ENCODE results near the gene RGMA. TPM values are rescaled to one million over a fixed set of nuclear protein-coding genes. Genes with fewer than 3 reads are reported as not detected.

Gene RGMA
- total and polyA plus RNA-seq, 2 experiments from 2014 or later: 34.2 to 36.5 TPM

DNA sequence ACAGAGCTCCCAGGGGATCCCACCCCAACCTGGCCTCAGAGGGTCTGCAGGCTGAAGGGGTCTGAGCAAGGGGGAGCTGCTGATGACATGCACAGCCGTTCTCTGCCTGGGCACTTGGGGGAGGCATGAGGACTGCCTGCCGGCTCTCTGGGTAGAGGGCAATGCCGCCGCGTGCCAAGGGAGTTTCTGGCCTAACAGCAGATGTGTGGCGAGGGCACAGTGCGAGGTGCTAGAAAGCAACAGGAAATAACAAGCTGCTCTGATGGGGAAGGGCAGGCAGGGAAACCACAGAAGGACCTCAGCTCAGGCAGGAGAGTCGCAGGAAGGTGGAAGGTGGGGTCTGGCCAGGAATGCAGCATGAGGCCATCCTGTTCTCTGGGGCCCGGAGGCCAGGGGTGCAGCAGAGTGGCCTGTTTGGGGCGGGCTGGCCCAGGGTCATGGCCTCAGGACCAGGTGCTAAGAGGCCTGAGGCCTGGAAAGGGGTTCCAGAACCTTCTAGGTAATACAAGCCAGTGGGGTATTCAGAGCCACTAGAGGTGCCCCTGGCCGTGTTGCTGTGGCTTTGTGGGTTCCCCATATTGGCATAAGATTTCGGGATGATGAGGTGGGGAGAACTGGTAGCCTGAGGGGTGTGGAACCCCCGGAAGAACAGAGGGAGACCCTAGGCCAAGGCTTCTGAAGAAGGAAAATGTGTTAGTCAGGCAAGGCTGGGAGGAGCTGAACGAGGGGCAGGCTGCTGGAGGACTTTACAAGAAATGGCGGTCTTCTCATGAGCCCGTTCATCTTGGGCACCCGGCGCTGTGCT, 41.2 kb downstream of the RGMA start:
- peaks cover 84% of the 10 kb centered on the region for H3K36me3 Mint-ChIP-seq (ENCODE audit: low read depth)

GRCh38 chr15:93046721-93047120, 42.3 kb downstream of the RGMA start:
- no peaks in the 10 kb centered on the region for H3F3A ChIP-seq (replicated peaks; ENCODE audit: low read depth)
- TF ChIP-seq POLR2AphosphoS5 (IDR thresholded peaks at IDR 0.05; ENCODE audit: low read depth) (no peak), STAT1 (IDR thresholded peaks at IDR 0.05; ENCODE audit: unreplicated experiment) (no peak), ZNF462 (CRISPR knock-in tag; IDR thresholded peaks at IDR 0.05) (no peak), NANOG (IDR thresholded peaks at IDR 0.05; ENCODE audit: borderline replicate concordance) (no peak), EZH2phosphoT487 (IDR thresholded peaks at IDR 0.05; ENCODE audit: unreplicated experiment) (no peak), ZNF331 (CRISPR knock-in tag; IDR thresholded peaks at IDR 0.05; ENCODE audit: low read depth) (no peak), JUNB (IDR thresholded peaks at IDR 0.05; ENCODE audit: unreplicated experiment) (no peak), CREB1 (CRISPR knock-in tag; IDR thresholded peaks at IDR 0.05; ENCODE audit: low read depth) (no peak), EZH2 (IDR thresholded peaks at IDR 0.05; ENCODE audit: low read depth, unreplicated experiment) (no peak)
- TF ChIP-seq, protein P1, sequence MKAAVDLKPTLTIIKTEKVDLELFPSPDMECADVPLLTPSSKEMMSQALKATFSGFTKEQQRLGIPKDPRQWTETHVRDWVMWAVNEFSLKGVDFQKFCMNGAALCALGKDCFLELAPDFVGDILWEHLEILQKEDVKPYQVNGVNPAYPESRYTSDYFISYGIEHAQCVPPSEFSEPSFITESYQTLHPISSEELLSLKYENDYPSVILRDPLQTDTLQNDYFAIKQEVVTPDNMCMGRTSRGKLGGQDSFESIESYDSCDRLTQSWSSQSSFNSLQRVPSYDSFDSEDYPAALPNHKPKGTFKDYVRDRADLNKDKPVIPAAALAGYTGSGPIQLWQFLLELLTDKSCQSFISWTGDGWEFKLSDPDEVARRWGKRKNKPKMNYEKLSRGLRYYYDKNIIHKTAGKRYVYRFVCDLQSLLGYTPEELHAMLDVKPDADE (IDR thresholded peaks at IDR 0.05): no peak
- TF ChIP-seq, protein P2, sequence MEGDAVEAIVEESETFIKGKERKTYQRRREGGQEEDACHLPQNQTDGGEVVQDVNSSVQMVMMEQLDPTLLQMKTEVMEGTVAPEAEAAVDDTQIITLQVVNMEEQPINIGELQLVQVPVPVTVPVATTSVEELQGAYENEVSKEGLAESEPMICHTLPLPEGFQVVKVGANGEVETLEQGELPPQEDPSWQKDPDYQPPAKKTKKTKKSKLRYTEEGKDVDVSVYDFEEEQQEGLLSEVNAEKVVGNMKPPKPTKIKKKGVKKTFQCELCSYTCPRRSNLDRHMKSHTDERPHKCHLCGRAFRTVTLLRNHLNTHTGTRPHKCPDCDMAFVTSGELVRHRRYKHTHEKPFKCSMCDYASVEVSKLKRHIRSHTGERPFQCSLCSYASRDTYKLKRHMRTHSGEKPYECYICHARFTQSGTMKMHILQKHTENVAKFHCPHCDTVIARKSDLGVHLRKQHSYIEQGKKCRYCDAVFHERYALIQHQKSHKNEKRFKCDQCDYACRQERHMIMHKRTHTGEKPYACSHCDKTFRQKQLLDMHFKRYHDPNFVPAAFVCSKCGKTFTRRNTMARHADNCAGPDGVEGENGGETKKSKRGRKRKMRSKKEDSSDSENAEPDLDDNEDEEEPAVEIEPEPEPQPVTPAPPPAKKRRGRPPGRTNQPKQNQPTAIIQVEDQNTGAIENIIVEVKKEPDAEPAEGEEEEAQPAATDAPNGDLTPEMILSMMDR (conservative IDR thresholded peaks at IDR 0.05; ENCODE audit: low read depth in 2 of 2): no peak
- H3K79me2 ChIP-seq (replicated peaks; ENCODE audit: insufficient read depth): no peaks in the 10 kb centered on the region
- Mint-ChIP-seq H3K36me3 (ENCODE audit: low read depth) (peaks cover 76% of the 10 kb centered on the region), H3K27me3 (ENCODE audit: insufficient read depth, low read depth, poor library complexity) (peaks cover 11% of the 10 kb centered on the region), H3K4me3 (no peak overlapping the region), H3K4me1 (no peaks in the 10 kb centered on the region; the same call in 2 of the 3 replicates), H3K27ac (no peak overlapping the region), H3K9me3 (peaks cover 15% of the 10 kb centered on the region)
- H4K20me1 ChIP-seq (replicated peaks; ENCODE audit: insufficient read depth): peaks cover 10% of the 10 kb centered on the region; the same call in 1 of the 2 replicates
- no peaks in the 10 kb centered on the region for H3K4me1 ChIP-seq (ENCODE audit: insufficient read depth)
- H3K27ac ChIP-seq (ENCODE audit: low read depth): no peak overlapping the region
- H3K9me2 ChIP-seq (ENCODE audit: insufficient read depth): no peaks in the 10 kb centered on the region
- no peak for DNase-seq (ENCODE audit: low spot score)
- H3K4me2 ChIP-seq: no peak overlapping the region
- H3K27me3 ChIP-seq (ENCODE audit: insufficient read depth): no peaks in the 10 kb centered on the region
- H2AFZ ChIP-seq: no peak overlapping the region
- H3K36me3 ChIP-seq (ENCODE audit: insufficient read depth): peaks cover 8% of the 10 kb centered on the region
- no peak overlapping the region for H3K4me3 ChIP-seq
- no peak for ATAC-seq

More for the DNA sequence above, 41.2 kb downstream of the RGMA start:
- ATAC-seq (no peak), DNase-seq (ENCODE audit: low spot score) (no peak)
- no peak overlapping the region for H3K4me2 ChIP-seq
- peaks cover 14% of the 10 kb centered on the region; the same call in 1 of the 2 replicates for H4K20me1 ChIP-seq (replicated peaks; ENCODE audit: insufficient read depth)
- H3K79me2 ChIP-seq (replicated peaks; ENCODE audit: insufficient read depth): no peaks in the 10 kb centered on the region; the same call in 1 of the 2 replicates
- peaks cover 13% of the 10 kb centered on the region for H3K27me3 Mint-ChIP-seq (ENCODE audit: insufficient read depth, low read depth, poor library complexity)
- no peak overlapping the region for H3K27ac Mint-ChIP-seq
- H3K4me3 ChIP-seq: no peak overlapping the region
- H3K27ac ChIP-seq (ENCODE audit: low read depth): no peak overlapping the region
- peaks cover 14% of the 10 kb centered on the region for H3K36me3 ChIP-seq (ENCODE audit: insufficient read depth)
- H3K9me2 ChIP-seq (ENCODE audit: insufficient read depth): no peaks in the 10 kb centered on the region
- no peaks in the 10 kb centered on the region for H3F3A ChIP-seq (replicated peaks; ENCODE audit: low read depth)
- no peaks in the 10 kb centered on the region for H3K27me3 ChIP-seq (ENCODE audit: insufficient read depth)
- H2AFZ ChIP-seq: no peak overlapping the region
- no peaks in the 10 kb centered on the region; the same call in 2 of the 3 replicates for H3K4me1 Mint-ChIP-seq
- H3K4me1 ChIP-seq (ENCODE audit: insufficient read depth): no peaks in the 10 kb centered on the region
- no peak for TF ChIP-seq POLR2AphosphoS5 (IDR thresholded peaks at IDR 0.05; ENCODE audit: low read depth)
- no peak for TF ChIP-seq JUNB (IDR thresholded peaks at IDR 0.05; ENCODE audit: unreplicated experiment)
- H3K4me3 Mint-ChIP-seq: no peak overlapping the region
- peaks cover 15% of the 10 kb centered on the region for H3K9me3 Mint-ChIP-seq

Measured in GM23338 (cell line).